WTC11 (cell line): ENCODE measurements around the gene RTN4RL1.

Source experiments
- CTCF ChIP-seq: fragments of 200-600 bp; IDR thresholded peaks from 2 replicates; pipeline ENCODE4 v1.8.0; 2022; ENCODE audit warnings: antibody characterized with exemption
- ETV6 ChIP-seq: sonication (generic); formaldehyde crosslinking; IDR thresholded peaks from 2 replicates; pipeline ENCODE4 v1.8.1; 2022; ENCODE audit warnings: mild to moderate bottlenecking, missing genetic modification reagents
- FOXP1 ChIP-seq: sonication (generic); formaldehyde crosslinking; IDR thresholded peaks from 2 replicates; pipeline ENCODE4 v1.8.0; 2022; ENCODE audit warnings: missing genetic modification reagents, mild to moderate bottlenecking, moderate library complexity, borderline replicate concordance
- GRHL2 ChIP-seq: fragments of 250-450 bp; sonication (Bioruptor Pico); IDR thresholded peaks from 2 replicates; pipeline ENCODE4 v1.8.0; 2022; ENCODE audit warnings: mild to moderate bottlenecking, moderate library complexity; ENCODE audit not compliant: insufficient replicate concordance, severe bottlenecking
- HMGA2 ChIP-seq: fragments of 250-450 bp; sonication (Bioruptor Pico); IDR thresholded peaks from 2 replicates; pipeline ENCODE4 v1.4.0; 2021; ENCODE audit warnings: mild to moderate bottlenecking, moderate library complexity
- MAX ChIP-seq: sonication (generic); formaldehyde crosslinking; IDR thresholded peaks from 2 replicates; pipeline ENCODE4 v1.8.0; 2022; ENCODE audit warnings: mild to moderate bottlenecking, missing genetic modification reagents
- NFYB ChIP-seq: sonication (generic); formaldehyde crosslinking; conservative IDR thresholded peaks from 2 replicates; pipeline ENCODE4 v1.8.0; 2022; ENCODE audit warnings: low read depth, missing genetic modification reagents
- NR3C1 ChIP-seq: sonication (generic); formaldehyde crosslinking; conservative IDR thresholded peaks from 2 replicates; pipeline ENCODE4 v1.8.1; 2023; ENCODE audit warnings: low read depth, mild to moderate bottlenecking, missing genetic modification reagents
- RELA ChIP-seq: sonication (generic); formaldehyde crosslinking; IDR thresholded peaks from 2 replicates; pipeline ENCODE4 v1.8.1; 2022; ENCODE audit warnings: missing genetic modification reagents, mild to moderate bottlenecking, borderline replicate concordance
- SP1 ChIP-seq: sonication (generic); formaldehyde crosslinking; conservative IDR thresholded peaks from 2 replicates; pipeline ENCODE4 v1.8.1; 2022; ENCODE audit warnings: missing genetic modification reagents
- TCF7 ChIP-seq: sonication (generic); formaldehyde crosslinking; IDR thresholded peaks from 2 replicates; pipeline ENCODE4 v1.8.0; 2022; ENCODE audit warnings: mild to moderate bottlenecking, low read depth, missing genetic modification reagents, moderate library complexity
- TF ChIP-seq, protein P1 (sequence below): fragments of 250-450 bp; sonication (Bioruptor Pico); IDR thresholded peaks from 2 replicates; pipeline ENCODE4 v1.9.0; 2021; ENCODE audit warnings: mild to moderate bottlenecking
- TF ChIP-seq, protein P2 (sequence below): sonication (generic); formaldehyde crosslinking; conservative IDR thresholded peaks from 2 replicates; pipeline ENCODE4 v1.8.1; 2023; ENCODE audit warnings: mild to moderate bottlenecking, low read depth, missing genetic modification reagents, moderate library complexity
- TF ChIP-seq, protein P3 (sequence below): sonication (generic); formaldehyde crosslinking; IDR thresholded peaks from 2 replicates; pipeline ENCODE4 v1.8.0; 2022; ENCODE audit warnings: missing genetic modification reagents

DNA sequence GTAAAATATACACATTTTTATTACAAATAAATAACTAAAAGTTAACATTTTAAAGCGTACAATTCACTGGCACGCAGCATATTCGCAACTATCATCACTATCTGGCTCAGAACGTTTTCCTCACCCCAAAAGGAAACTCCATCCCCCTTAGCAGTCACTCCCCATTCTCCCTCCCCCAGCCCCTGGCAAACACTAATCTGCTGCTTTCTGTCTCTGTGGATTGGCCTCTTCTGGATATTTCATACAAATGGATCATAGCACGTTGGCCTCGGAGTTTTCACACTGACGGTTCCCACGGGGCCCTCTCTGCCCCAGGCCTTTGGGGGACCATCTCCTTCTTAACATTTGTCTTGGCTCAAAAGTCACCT lies 64.6 kb downstream of the RTN4RL1 start:
- TF ChIP-seq GRHL2 (no peak), CTCF (no peak), SP1 (CRISPR knock-in tag) (no peak), MAX (no peak), NFYB (CRISPR knock-in tag) (no peak), NR3C1 (CRISPR knock-in tag) (no peak), TCF7 (CRISPR knock-in tag) (no peak), ETV6 (no peak), RELA (CRISPR knock-in tag) (no peak), FOXP1 (no peak), HMGA2 (no peak)
- TF ChIP-seq, protein P1, sequence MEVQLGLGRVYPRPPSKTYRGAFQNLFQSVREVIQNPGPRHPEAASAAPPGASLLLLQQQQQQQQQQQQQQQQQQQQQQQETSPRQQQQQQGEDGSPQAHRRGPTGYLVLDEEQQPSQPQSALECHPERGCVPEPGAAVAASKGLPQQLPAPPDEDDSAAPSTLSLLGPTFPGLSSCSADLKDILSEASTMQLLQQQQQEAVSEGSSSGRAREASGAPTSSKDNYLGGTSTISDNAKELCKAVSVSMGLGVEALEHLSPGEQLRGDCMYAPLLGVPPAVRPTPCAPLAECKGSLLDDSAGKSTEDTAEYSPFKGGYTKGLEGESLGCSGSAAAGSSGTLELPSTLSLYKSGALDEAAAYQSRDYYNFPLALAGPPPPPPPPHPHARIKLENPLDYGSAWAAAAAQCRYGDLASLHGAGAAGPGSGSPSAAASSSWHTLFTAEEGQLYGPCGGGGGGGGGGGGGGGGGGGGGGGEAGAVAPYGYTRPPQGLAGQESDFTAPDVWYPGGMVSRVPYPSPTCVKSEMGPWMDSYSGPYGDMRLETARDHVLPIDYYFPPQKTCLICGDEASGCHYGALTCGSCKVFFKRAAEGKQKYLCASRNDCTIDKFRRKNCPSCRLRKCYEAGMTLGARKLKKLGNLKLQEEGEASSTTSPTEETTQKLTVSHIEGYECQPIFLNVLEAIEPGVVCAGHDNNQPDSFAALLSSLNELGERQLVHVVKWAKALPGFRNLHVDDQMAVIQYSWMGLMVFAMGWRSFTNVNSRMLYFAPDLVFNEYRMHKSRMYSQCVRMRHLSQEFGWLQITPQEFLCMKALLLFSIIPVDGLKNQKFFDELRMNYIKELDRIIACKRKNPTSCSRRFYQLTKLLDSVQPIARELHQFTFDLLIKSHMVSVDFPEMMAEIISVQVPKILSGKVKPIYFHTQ (CRISPR knock-in tag): no peak
- TF ChIP-seq, protein P2, sequence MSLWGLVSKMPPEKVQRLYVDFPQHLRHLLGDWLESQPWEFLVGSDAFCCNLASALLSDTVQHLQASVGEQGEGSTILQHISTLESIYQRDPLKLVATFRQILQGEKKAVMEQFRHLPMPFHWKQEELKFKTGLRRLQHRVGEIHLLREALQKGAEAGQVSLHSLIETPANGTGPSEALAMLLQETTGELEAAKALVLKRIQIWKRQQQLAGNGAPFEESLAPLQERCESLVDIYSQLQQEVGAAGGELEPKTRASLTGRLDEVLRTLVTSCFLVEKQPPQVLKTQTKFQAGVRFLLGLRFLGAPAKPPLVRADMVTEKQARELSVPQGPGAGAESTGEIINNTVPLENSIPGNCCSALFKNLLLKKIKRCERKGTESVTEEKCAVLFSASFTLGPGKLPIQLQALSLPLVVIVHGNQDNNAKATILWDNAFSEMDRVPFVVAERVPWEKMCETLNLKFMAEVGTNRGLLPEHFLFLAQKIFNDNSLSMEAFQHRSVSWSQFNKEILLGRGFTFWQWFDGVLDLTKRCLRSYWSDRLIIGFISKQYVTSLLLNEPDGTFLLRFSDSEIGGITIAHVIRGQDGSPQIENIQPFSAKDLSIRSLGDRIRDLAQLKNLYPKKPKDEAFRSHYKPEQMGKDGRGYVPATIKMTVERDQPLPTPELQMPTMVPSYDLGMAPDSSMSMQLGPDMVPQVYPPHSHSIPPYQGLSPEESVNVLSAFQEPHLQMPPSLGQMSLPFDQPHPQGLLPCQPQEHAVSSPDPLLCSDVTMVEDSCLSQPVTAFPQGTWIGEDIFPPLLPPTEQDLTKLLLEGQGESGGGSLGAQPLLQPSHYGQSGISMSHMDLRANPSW: no peak
- TF ChIP-seq, protein P3, sequence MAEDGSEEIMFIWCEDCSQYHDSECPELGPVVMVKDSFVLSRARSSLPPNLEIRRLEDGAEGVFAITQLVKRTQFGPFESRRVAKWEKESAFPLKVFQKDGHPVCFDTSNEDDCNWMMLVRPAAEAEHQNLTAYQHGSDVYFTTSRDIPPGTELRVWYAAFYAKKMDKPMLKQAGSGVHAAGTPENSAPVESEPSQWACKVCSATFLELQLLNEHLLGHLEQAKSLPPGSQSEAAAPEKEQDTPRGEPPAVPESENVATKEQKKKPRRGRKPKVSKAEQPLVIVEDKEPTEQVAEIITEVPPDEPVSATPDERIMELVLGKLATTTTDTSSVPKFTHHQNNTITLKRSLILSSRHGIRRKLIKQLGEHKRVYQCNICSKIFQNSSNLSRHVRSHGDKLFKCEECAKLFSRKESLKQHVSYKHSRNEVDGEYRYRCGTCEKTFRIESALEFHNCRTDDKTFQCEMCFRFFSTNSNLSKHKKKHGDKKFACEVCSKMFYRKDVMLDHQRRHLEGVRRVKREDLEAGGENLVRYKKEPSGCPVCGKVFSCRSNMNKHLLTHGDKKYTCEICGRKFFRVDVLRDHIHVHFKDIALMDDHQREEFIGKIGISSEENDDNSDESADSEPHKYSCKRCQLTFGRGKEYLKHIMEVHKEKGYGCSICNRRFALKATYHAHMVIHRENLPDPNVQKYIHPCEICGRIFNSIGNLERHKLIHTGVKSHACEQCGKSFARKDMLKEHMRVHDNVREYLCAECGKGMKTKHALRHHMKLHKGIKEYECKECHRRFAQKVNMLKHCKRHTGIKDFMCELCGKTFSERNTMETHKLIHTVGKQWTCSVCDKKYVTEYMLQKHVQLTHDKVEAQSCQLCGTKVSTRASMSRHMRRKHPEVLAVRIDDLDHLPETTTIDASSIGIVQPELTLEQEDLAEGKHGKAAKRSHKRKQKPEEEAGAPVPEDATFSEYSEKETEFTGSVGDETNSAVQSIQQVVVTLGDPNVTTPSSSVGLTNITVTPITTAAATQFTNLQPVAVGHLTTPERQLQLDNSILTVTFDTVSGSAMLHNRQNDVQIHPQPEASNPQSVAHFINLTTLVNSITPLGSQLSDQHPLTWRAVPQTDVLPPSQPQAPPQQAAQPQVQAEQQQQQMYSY (CRISPR knock-in tag): no peak
